H4 (cell line): ENCODE measurements around the gene SDF2L1. TPM values are rescaled to one million over a fixed set of nuclear protein-coding genes. Genes with fewer than 3 reads are reported as not detected.
"Not testable (repeated sequence)": the region's sequence is repeated elsewhere in the genome, so short reads cannot be mapped to it uniquely, and the experiment has no call there.

ENCODE experiments used
- DNase-seq: peaks from one replicate; pipeline ENCODE4 v3.0.0-alpha.2; 2015; ENCODE audit warnings: low spot score
- total RNA-seq: library from RNA; depleted of rRNA; stranded (reverse); fragments of >200 nt; shearing (Covaris generic); gene quantifications from 2 replicates; pipeline ENCODE4 v1.2.3, GENCODE V29; 2014; rRNA removed

Gene SDF2L1
- 33.6 and 38.7 TPM in 2 replicates for total RNA-seq

DNA sequence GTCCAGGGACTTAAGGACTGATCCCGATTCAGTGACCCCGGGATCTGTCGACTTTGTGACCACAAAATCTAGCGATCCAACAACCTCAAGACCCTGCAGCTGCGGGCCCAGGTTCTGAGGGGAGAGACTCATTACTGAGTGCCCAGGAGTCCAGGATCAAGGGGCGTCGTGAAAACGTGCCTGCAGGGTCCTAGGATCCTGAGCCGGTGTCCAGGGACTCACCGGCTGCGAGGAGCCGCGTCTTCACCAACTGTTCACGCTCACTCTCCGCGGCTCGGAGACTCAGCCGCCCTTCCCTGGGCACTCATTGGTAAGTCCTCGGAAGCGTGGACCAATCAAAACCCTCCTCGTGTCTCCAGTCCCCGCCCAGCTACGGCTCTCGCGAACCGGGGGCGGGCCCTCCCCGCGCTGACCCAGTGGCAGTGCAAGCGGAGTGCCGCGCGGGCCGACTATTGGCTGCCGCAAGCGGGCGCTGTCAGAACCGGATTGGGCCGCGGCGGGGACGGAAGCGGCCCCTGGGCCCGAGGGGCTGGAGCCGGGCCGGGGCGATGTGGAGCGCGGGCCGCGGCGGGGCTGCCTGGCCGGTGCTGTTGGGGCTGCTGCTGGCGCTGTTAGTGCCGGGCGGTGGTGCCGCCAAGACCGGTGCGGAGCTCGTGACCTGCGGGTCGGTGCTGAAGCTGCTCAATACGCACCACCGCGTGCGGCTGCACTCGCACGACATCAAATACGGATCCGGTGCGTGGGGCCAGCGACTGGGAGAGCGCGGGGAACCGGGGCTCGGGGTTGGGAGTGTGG is at the start of gene SDF2L1:
TSS of gene SDF2L1 (plus strand) at position 514 of the 795 bp plus-strand sequence. CDS start at position 549, 35 bp downstream.
- DNase-seq, result peak; percentile 93

DNA sequence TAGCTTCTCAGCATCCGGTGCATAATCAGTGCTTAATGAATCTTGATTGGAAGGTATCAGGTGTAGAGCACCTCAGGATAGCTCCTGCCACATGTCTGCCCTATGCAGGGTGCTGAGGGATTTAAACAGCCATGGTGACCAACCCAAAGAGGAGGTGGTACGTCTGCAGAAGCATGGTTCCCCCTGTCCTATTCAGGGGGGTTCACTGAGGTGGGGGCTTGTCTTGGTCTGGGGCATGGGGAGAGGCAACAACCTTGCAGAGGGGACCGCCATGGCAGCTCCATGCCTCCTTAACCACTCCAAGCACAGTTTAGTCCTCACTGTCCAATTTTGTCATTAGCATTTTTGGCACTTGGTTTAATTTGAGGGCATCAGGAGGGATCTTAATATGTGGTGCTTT is 49.7 kb upstream of the SDF2L1 start:
- no peak for DNase-seq

DNA sequence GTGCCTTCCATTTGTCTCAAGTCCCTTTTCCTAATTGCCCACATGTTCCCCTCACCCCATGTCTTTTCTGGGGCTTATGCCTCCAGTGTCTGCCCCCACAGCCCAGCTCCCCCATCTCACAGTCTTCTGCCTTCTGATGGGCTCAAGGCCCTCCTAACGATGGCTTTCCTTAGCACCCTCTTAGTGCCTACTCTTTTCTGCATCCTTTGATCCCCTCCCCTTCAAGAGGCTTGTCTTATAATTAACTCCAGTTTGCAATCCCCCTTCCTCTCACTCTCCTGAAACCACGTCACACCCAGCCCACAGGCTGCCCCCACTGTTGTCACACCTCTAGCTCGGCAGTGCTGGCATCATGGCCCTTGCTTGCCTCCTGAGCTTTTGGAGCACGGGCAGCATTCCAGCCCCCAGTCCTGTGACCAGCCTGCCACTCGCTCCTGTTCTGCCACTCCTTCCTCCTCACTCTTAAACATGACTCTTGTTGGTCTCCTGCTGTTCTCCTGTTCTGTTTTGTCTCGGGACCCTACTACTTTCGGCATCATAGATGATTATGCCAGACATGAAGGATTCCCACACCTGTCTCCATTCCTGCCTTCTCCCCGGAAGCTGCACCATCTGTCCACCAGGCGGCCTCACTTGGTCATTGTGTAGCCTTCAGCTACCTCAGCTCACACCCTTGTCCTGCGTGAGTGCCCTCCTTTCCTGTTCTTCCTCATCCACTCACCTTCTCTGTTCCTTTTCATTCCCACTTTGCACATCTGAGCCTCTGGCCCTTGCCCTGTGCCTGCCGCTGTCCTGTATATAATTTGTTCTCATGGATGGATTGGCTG is 48.5 kb upstream of the SDF2L1 start:
- DNase-seq, result no peak

- no peak for DNase-seq
Observed at GRCh38 chr22:21594865-21595452, 47.1 kb upstream of the SDF2L1 start.

GRCh38 chr22:21596356-21597135 is 45.6 kb upstream of the SDF2L1 start:
- not testable (repeated sequence) for DNase-seq

- no peak for DNase-seq
Observed at GRCh38 chr22:21598302-21598701, 43.8 kb upstream of the SDF2L1 start.

GRCh38 chr22:21599053-21599893 is 42.8 kb upstream of the SDF2L1 start:
- DNase-seq, result no peak

DNA sequence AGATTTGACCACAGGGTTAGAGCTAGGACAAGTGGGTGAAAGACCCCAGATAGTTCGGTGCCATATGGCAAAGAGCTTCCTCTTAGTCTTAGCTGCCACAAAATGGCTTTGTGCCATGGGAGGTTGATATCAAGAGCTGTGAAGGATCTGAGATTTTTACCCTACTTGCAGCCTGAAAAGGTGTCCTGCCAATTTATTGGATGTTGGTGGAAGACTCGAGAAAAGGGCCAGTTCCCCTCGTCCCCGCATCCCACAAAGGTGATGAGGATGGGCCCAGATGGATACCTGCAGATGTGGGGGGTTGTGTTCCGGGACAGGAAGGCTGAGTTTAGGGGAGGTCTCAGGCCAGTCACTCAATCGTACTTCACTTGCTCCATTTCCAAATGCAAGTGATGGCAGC is 39.5 kb upstream of the SDF2L1 start:
- DNase-seq, result no peak

- DNase-seq, result no peak
Observed at GRCh38 chr22:21603973-21604372, 38.1 kb upstream of the SDF2L1 start.

- DNase-seq, result no peak
Observed at GRCh38 chr22:21605887-21606564, 36.1 kb upstream of the SDF2L1 start.

DNA sequence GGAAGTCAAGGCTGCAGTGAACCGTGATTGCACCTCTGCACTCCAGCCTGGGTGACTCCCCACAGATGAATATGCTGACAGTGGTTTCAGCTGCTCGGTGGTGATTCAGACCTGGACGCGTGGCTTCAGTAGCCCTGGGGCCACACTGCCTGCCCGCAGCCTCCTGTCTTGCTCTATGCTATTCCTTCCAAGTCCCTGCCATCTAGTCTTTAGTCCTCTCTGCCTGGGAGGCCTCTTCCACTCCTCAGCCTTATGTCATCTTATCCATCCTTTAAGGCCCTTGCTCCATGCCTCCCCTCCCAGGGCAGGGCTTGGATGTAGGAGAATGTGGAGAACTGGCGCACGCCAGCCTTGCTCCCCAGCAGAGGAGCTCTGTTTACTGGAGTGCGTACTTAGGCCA is 35.3 kb upstream of the SDF2L1 start:
- no peak for DNase-seq

DNA sequence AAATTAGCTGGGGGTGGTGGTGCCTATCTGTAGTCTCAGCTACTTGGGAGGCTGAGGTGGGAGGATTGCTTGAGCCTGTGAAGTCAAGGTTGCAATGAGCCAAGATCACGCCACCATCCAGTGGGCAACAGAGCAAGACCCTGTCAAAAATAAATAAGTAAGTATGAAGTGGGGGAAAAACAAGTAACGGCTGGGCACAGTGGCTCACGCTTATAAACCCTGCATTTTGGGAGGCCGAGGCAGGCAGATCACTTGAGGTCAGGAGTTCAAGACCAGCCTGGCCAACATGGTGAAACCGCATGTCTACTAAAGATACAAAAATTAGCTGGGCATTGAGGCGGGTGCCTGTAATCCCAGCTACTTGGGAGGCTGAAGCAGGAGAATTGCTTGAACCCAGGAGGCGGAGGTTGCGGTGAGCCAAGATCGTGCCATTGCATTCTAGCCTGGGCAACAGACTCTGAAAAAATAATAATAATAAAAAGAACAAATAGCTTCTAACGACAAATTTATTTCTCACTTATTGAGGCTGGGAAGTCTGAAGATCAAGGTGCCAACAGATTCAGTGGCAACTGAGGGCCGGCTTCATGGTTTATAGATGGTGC is 32.4 kb upstream of the SDF2L1 start:
- DNase-seq, result not testable (repeated sequence)

GRCh38 chr22:21611210-21611977 is 30.7 kb upstream of the SDF2L1 start:
- DNase-seq, result no peak

DNA sequence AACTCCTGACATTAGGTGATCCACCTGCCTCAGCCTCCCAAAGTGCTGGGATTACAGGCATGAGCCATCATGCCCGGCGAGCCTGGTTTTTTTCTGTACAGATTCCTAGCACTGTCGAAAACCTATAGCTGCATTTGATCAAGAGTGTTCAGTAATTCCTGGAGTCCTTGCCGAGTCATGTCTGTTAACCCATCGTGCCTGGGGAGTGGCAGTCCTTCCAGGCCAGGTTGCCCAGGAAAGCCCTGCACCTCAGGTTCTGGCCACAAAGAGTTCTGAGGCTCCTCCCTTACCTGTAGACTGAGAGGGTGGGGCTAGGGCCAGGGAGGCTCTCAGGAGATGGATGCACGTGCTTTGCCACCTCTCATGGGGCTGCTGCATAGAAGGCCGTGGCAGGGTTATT is 29.2 kb upstream of the SDF2L1 start:
- DNase-seq, result no peak

DNA sequence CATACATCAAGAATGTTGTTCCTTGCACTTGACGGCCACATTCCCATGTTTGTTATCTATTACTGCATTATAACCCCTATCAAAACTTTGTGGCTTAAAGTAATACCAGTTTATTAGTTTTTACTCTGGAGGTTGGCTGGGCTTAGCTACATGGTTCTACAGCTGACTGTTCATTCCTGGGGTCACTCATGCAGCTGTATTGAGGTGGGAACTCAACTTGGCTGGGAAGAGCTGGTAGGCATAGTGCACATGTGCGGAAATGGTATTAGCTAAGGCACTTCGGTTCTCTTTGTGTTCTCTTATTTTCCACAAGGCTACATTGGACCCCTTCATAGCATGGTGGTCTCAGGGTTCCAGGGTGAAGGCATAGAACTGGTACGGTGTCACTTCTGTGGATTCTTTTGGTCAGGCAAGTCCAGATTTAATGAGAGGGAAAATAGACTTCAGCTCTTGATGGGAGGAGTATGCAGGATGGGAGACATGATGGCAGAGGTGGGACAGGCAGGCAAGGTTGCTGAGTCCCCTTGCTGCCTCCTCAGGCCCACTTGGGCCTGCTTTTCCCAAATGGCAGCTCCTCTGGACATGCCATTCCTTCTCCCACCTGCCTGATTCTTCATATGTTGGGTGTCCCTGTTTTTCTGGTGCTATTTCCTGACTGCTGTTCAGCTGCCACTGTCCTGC is 28.4 kb upstream of the SDF2L1 start:
- DNase-seq, result no peak

- no peak for DNase-seq
Observed at GRCh38 chr22:21615731-21616130, 26.4 kb upstream of the SDF2L1 start.

- DNase-seq, result not testable (repeated sequence)
Observed at GRCh38 chr22:21617337-21617736, 24.8 kb upstream of the SDF2L1 start.

DNA sequence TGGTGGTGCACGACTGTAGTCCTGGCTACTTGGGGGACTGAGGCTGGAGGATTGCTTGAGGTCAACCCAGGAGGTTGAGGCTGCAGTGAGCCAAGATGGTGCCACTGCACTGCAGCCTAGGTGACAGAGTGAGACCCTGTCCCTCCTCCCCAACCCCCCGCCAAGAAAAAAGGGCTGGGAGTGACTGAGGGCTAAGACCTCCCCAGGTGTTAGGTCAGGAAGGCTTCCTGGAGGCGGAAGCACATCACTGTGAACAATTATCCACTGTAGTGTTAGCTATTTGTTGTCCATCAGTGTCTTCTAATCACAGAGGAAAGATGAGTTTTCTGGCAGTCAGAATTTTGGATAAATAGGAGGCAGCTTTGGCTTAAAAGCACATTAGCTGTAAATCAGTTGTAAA is 21.1 kb upstream of the SDF2L1 start:
- DNase-seq, result no peak
